Hippocampal formation (tissue), 2 donors: ENCODE measurements around the gene RPL7A.
A peak's percentile ranks its signal among the peaks of the same experiment; 100 is the strongest.
"Not testable (repeated sequence)": the region's sequence is repeated elsewhere in the genome, so short reads cannot be mapped to it uniquely, and the experiment has no call there.

Experiments used
- DNase-seq, 2 donors: peaks; one replicate each; lab custom pipeline; 2025; lab: John Stamatoyannopoulos, UW

RPL7A gene

GRCh38 chr9:133368249-133368881 is 20.3 kb downstream of the RPL7A start:
- DNase-seq = no peak

GRCh38 chr9:133369422-133369821 is 21.4 kb downstream of the RPL7A start:
- no peak for DNase-seq

- no peak for DNase-seq
Measured at GRCh38 chr9:133369933-133370332, 21.9 kb downstream of the RPL7A start.

- DNase-seq = no peak
Measured at GRCh38 chr9:133370685-133371084, 22.7 kb downstream of the RPL7A start.

GRCh38 chr9:133371261-133371711 is 23.3 kb downstream of the RPL7A start:
- DNase-seq = no peak

- no peak for DNase-seq
Measured at GRCh38 chr9:133372144-133372543, 24.1 kb downstream of the RPL7A start.

- no peak for DNase-seq
Measured at GRCh38 chr9:133374612-133375115, 26.6 kb downstream of the RPL7A start.

GRCh38 chr9:133375116-133375723 is 27.2 kb downstream of the RPL7A start:
- DNase-seq = no peak

- DNase-seq = peak; percentile 93
Measured at GRCh38 chr9:133375724-133376654, 28.0 kb downstream of the RPL7A start, which contains the start of the genes STKLD1 and SURF4. TSS of gene STKLD1 (plus strand) at chr9:133376366. CDS start at chr9:133376474, 108 bp downstream. TSS of gene SURF4 (minus strand) at chr9:133376060. CDS start at chr9:133375969, 91 bp downstream.

GRCh38 chr9:133377280-133377679 is 29.3 kb downstream of the RPL7A start:
- DNase-seq = not testable (repeated sequence)

GRCh38 chr9:133377721-133378216 is 29.8 kb downstream of the RPL7A start:
- DNase-seq = no peak

GRCh38 chr9:133378408-133378962 is 30.5 kb downstream of the RPL7A start:
- DNase-seq = no peak

GRCh38 chr9:133379153-133380086 is 31.4 kb downstream of the RPL7A start:
- DNase-seq = no peak

GRCh38 chr9:133380734-133381133 is 32.7 kb downstream of the RPL7A start:
- DNase-seq = no peak

- no peak for DNase-seq
Measured at GRCh38 chr9:133382507-133383141, 34.6 kb downstream of the RPL7A start.

- DNase-seq = no peak
Measured at GRCh38 chr9:133383438-133383837, 35.4 kb downstream of the RPL7A start.

GRCh38 chr9:133384736-133385321 is 36.8 kb downstream of the RPL7A start:
- DNase-seq = no peak

- DNase-seq = no peak
Measured at GRCh38 chr9:133385452-133385851, 37.4 kb downstream of the RPL7A start.

- no peak for DNase-seq
Measured at GRCh38 chr9:133386338-133386737, 38.3 kb downstream of the RPL7A start.

GRCh38 chr9:133387680-133388079 is 39.7 kb downstream of the RPL7A start:
- DNase-seq = no peak
